ENCODE data around the gene KCTD13. TPM values are rescaled to one million over a fixed set of nuclear protein-coding genes. Genes with fewer than 3 reads are reported as not detected.

The KCTD13 gene
- total and polyA plus RNA-seq, 2 of the 8 experiments (the other 6 are each of a cell fraction or from before 2014, with no cell fraction given) = 9.2 to 10.8 TPM

DNA sequence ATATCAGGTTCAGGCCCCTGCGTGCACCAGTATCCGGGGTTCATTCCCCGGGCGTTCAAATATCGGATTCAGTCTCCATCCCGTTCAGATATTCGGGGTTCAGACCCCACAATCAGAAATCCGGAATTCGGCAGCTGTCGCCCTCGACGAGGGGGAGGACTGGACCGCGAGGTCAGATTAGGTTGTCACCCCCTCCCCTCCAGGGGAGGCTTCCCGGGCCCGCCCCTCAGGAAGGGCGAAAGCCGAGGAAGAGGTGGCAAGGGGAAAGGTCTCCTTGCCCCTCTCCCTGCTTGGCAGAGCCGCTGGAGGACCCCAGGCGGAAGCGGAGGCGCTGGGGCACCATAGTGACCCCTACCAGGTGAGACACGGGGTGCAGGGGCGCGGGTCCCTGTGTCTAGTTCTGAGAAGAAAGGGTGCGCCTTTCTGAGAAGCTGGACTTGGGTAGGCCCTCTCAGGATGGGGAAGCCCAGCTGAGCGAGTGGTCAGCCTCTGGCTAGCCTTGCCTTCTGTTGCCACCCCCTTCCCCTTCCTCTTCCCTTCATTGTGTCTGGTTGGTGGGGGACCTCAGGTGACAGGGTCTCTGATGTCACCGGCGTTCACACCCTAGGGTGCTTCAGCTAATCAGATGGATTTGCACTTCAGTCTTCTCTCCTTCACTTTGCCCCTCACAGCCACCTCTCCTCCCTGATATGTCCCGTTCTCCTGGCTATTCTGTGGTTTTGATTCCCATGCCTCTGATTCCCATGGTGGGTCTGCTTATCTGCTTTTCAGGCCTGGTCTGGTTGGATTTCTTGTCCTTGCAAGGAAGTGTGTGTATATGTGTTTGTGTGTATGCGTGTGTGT is 48.5 kb upstream of the KCTD13 start:
- DNase-seq (ENCODE audit: low read depth in 1 of 2, low spot score in 2 of 2) = no peak
- no peak overlapping the region for H2BK120ac ChIP-seq (replicated peaks; ENCODE audit: low read depth, low read length)
- H3K56ac ChIP-seq (replicated peaks; ENCODE audit: insufficient read length, low read depth, low read length) = no peak overlapping the region
- peaks cover 2 to 10% (median 9%) of the 10 kb centered on the region in 4 experiments for H3K27me3 ChIP-seq (replicated peaks in 1 of 4; ENCODE audit: control insufficient read depth in 3 of 4, extremely low read depth in 1 of 4, insufficient read depth in 3 of 4, low read length in 3 of 4)
- no peak overlapping the region for H4K91ac ChIP-seq (replicated peaks; ENCODE audit: insufficient read length, low read length)
- H2BK20ac ChIP-seq (ENCODE audit: low read length) = no peak overlapping the region
- peaks cover 4 to 20% (median 7%) of the 10 kb centered on the region in 4 experiments for H3K4me1 ChIP-seq (replicated peaks in 1 of 4; ENCODE audit: control insufficient read depth in 3 of 4, insufficient read depth in 4 of 4, low read length in 3 of 4)
- H3K79me2 ChIP-seq (ENCODE audit: control insufficient read depth in 1 of 2, insufficient read depth in 2 of 2, low read length in 2 of 2) = peaks cover 9 to 34% of the 10 kb centered on the region in 2 experiments
- FAIRE-seq = no peak
- H3K18ac ChIP-seq (ENCODE audit: extremely low read depth, low read length) = no peak overlapping the region; the same call in 1 of the 2 replicates
- H3K23me2 ChIP-seq (ENCODE audit: low read depth, low read length) = peaks cover 7% of the 10 kb centered on the region; the same call in 1 of the 2 replicates
- H3K4me2 ChIP-seq (ENCODE audit: insufficient read depth in 1 of 2, low read depth in 2 of 2, low read length in 2 of 2) = peak overlapping the region; percentile 72 to 85
- H3K4ac ChIP-seq (replicated peaks; ENCODE audit: insufficient read length, low read depth, low read length) = no peak overlapping the region
- H2BK15ac ChIP-seq (ENCODE audit: low read length) = no peak overlapping the region
- H2BK12ac ChIP-seq (ENCODE audit: low read depth, low read length) = no peak overlapping the region
- no peak overlapping the region for H2BK5ac ChIP-seq (ENCODE audit: low read depth, low read length)
- H3K9me3 ChIP-seq (ENCODE audit: insufficient read depth in 2 of 2, low read depth in 1 of 2, low read length in 1 of 2) = peaks cover 11% of the 10 kb centered on the region in 2 experiments
- CTCF ChIA-PET (ENCODE audit: partially characterized antibody) = interaction anchor here (1.0 to 3.7 kb wide), 10 partner anchors 10 to 63 kb away, joined by 3 to 12 read pairs (median 4); partner anchors contain the start of gene TLCD3B
- no peak overlapping the region for H2AK5ac ChIP-seq (ENCODE audit: low read depth, low read length)
- peaks cover 24% of the 10 kb centered on the region for H3K79me1 ChIP-seq (ENCODE audit: low read depth, low read length)
- no peak overlapping the region for H3K14ac ChIP-seq (ENCODE audit: insufficient read length)
- H2AFZ ChIP-seq (ENCODE audit: low read length) = no peak overlapping the region
- peak overlapping the region; percentile 45 to 77 (median 69); a peak in 5 of 7 replicates for H3K9ac ChIP-seq (replicated peaks in 1 of 4; ENCODE audit: extremely low read depth in 1 of 4, low read depth in 3 of 4, low read length in 3 of 4)
- peak overlapping the region; percentile 80 to 90 (median 85) for H3K4me3 ChIP-seq (ENCODE audit: extremely low read depth in 1 of 4, insufficient read depth in 2 of 4, low read depth in 3 of 4, low read length in 4 of 4)
- POLR2A ChIA-PET (ENCODE audit: partially characterized antibody) = interaction anchor here (1.1 to 3.4 kb wide), 8 partner anchors 11 to 57 kb away, joined by 3 to 33 read pairs (median 12); partner anchors contain the start of genes HIRIP3, INO80E, KCTD13 and TLCD3B
- no peak overlapping the region for H3K27ac ChIP-seq (ENCODE audit: low read depth, low read length)
- 14% methylated on average over 26 of the region's 31 CpGs; no CpG with 5 or more reads in 1 of the 2 experiments for WGBS, 2 experiments (ENCODE audit: extremely low coverage in 1 of 2, insufficient coverage in 1 of 2, insufficient read length in 1 of 2, insufficient replicate concordance in 2 of 2, low coverage in 1 of 2, low lambda C conversion rate in 2 of 2, missing lambda C conversion rate in 1 of 2)
- peaks cover 8 to 28% (median 22%) of the 10 kb centered on the region in 4 experiments for H3K36me3 ChIP-seq (ENCODE audit: control insufficient read depth in 2 of 4, insufficient read depth in 4 of 4, low read length in 3 of 4)
- H4K5ac ChIP-seq (ENCODE audit: insufficient read length, low read depth, low read length) = no peak overlapping the region
- TF ChIP-seq RNF2 (IDR thresholded peaks at IDR 0.05; ENCODE audit: borderline replicate concordance, low read depth, low read length, missing control alignments, poor library complexity, severe bottlenecking) = no peak
- peak; percentile 24; the same call in 1 of the 2 replicates for TF ChIP-seq PHF8 (conservative IDR thresholded peaks at IDR 0.05; ENCODE audit: low read depth, low read length)
- peak; percentile 15 for TF ChIP-seq SAP30 (IDR thresholded peaks at IDR 0.05; ENCODE audit: insufficient read depth, insufficient replicate concordance, low read length)
- TF ChIP-seq, protein P1, sequence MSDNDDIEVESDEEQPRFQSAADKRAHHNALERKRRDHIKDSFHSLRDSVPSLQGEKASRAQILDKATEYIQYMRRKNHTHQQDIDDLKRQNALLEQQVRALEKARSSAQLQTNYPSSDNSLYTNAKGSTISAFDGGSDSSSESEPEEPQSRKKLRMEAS (IDR thresholded peaks at IDR 0.05) = no peak
- no peak for TF ChIP-seq JUN (IDR thresholded peaks at IDR 0.05; ENCODE audit: low read depth, low read length)
- no peak for TF ChIP-seq HDAC6 (IDR thresholded peaks at IDR 0.05; ENCODE audit: low read depth, low read length)
- 0 out of 2 replicates have a peak, but pooled peaks have one; percentile 13 for TF ChIP-seq RBBP5 (IDR thresholded peaks at IDR 0.05; ENCODE audit: borderline replicate concordance, low read depth, low read length)
- TF ChIP-seq EZH2 (IDR thresholded peaks at IDR 0.05; ENCODE audit: low read depth, low read length, severe bottlenecking) = no peak
- no peak for TF ChIP-seq TEAD4 (IDR thresholded peaks at IDR 0.05; ENCODE audit: low read depth, low read length)
- no peak overlapping the region for H4K8ac ChIP-seq (ENCODE audit: extremely low read depth, insufficient read depth, low read length)
- H3K23ac ChIP-seq (ENCODE audit: insufficient read length) = no peak overlapping the region
- H4K20me1 ChIP-seq (replicated peaks in 1 of 2; ENCODE audit: control insufficient read depth in 1 of 2, insufficient read depth in 2 of 2, low read length in 2 of 2) = peaks cover 4 to 18% of the 10 kb centered on the region in 2 experiments

Measured in H1 (cell line).